ENCODE data around the gene LPCAT1. TPM values are rescaled to one million over a fixed set of nuclear protein-coding genes. Genes with fewer than 3 reads are reported as not detected.

LPCAT1 gene
- total and polyA plus RNA-seq, 10 of the 15 experiments (the other 5 are each of a cell fraction or from before 2014, with no cell fraction given), result 2.3 to 109 (median 72.7) TPM

DNA sequence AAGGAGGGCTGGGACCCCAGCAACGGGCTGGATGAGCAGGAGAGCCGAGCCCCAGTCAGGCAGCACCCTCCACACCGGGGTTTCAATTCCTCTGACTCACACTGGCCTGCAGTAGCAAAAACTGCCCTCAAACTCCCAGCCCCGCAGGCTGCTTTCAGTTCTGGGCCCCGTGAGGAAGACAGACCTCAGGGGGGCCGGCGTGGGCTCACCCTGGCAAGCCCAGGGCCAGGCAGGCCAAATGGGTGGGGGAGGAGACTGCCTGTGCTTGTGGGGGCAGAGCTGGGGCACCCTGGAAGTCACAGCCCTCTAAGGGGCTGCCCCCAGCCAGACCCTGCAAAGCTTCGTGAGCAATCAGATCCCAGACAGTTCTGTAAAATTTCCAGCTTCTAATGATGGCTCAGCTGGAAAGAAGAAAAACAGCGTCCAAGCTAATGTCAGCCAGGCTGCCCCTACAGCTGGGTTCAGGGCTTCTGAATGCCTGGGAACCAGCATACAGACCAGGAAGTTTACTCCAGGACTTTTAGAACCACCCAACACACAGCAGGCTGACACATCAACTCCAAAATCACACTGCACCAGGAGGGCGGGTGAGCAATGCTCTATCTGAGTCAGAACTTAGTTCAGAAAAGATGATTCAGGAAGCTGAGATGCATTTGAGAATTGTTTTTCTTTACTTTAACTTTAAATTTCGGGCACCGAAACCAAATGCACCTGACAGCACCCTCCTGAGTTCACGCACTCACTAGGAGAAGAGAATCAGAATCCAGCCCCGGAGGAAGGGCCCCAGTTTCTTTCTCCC, 34.7 kb downstream of the LPCAT1 start:
- H3K4me1 ChIP-seq (ENCODE audit: control insufficient read depth, insufficient read depth, low read length), result peaks cover 83% of the 10 kb centered on the region
- no peaks in the 10 kb centered on the region for H4K20me1 ChIP-seq (ENCODE audit: control insufficient read depth, insufficient read depth)
- POLR2A ChIA-PET, result interaction anchor here (0.7 to 10.2 kb wide), 6 partner anchors 9 to 34 kb away, joined by 3 to 108 read pairs (median 14); partner anchors contain the start of gene LPCAT1
- RAD21 ChIA-PET (ENCODE audit: unreplicated experiment), result interaction anchor here (0.7 to 4.3 kb wide), 6 partner anchors 9 to 156 kb away, joined by 3 to 36 read pairs (median 9); no protein-coding TSS in a partner anchor
- intact Hi-C loops (cut with micrococcal nuclease; ENCODE audit: unreplicated experiment), result loop anchor here (1.0 to 5.0 kb wide), 4 partner anchors 9 to 103 kb away; partner anchors contain the start of gene LPCAT1
- peaks cover 21 to 36% of the 10 kb centered on the region in 2 experiments for H3K36me3 ChIP-seq (ENCODE audit: control insufficient read depth in 2 of 2, insufficient read depth in 2 of 2, low read length in 1 of 2)
- peak; percentile 72 for FAIRE-seq
- H3K4me3 ChIP-seq, result peak overlapping the region; percentile 75
- peak overlapping the region; percentile 90 for H3K9ac ChIP-seq (ENCODE audit: control insufficient read depth, insufficient read depth, low read length)
- H3K27ac ChIP-seq (ENCODE audit: control insufficient read depth, insufficient read depth), result peak overlapping the region; percentile 98
- H2AFZ ChIP-seq (ENCODE audit: control insufficient read depth, low read depth, low read length), result no peak overlapping the region
- H3K9me3 ChIP-seq (replicated peaks; ENCODE audit: control insufficient read depth, insufficient read depth, low read length), result no peaks in the 10 kb centered on the region
- peak; percentile 57 for ATAC-seq
- peak overlapping the region; percentile 95 for H3K4me2 ChIP-seq (ENCODE audit: control insufficient read depth, insufficient read depth)
- CTCF ChIA-PET, result interaction anchor here (0.7 to 4.5 kb wide), 7 partner anchors 8 to 35 kb away, joined by 3 to 43 read pairs (median 11); partner anchors contain the start of gene LPCAT1
- DNase-seq (ENCODE audit: low read depth, low spot score), result peak; percentile 77
- in situ Hi-C loops (cut with MboI), result loop anchor here (5.0 kb wide), 1 partner anchor 308 kb away; the partner anchor contains the start of gene MRPL36
- no peaks in the 10 kb centered on the region for H3K27me3 ChIP-seq (replicated peaks in 1 of 2; ENCODE audit: control insufficient read depth in 2 of 2, insufficient read depth in 2 of 2, low read length in 1 of 2)
- H3K79me2 ChIP-seq (ENCODE audit: control insufficient read depth, insufficient read depth, low read length), result peaks cover 88% of the 10 kb centered on the region
- SMC1A ChIA-PET (ENCODE audit: uncharacterized antibody, unreplicated experiment), result interaction anchor here (1.0 to 9.4 kb wide), 4 partner anchors 8 to 47 kb away, joined by 4 to 93 read pairs (median 38); no protein-coding TSS in a partner anchor
- under 1% methylated on average over 14 of the region's 14 CpGs for WGBS (ENCODE audit: insufficient coverage, insufficient replicate concordance, low lambda C conversion rate, missing lambda C conversion rate)
- no TSS peak for BruUV-seq (replicated peaks)
- peak; percentile 66; the same call in 1 of the 2 replicates for TF ChIP-seq ZBED1 (IDR thresholded peaks at IDR 0.05; ENCODE audit: borderline replicate concordance)
- peak; percentile 71 for TF ChIP-seq IKZF1 (conservative IDR thresholded peaks at IDR 0.05)
- TF ChIP-seq, protein P1, sequence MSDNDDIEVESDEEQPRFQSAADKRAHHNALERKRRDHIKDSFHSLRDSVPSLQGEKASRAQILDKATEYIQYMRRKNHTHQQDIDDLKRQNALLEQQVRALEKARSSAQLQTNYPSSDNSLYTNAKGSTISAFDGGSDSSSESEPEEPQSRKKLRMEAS (IDR thresholded peaks at IDR 0.05; ENCODE audit: low read depth, low read length), result no peak
- no peak for TF ChIP-seq ZNF217 (IDR thresholded peaks at IDR 0.05)
- no peak for TF ChIP-seq MTA2 (IDR thresholded peaks at IDR 0.05; ENCODE audit: low read depth)
- no peak; the same call in none of the 3 replicates for TF ChIP-seq POU2F2 (IDR thresholded peaks at IDR 0.05; ENCODE audit: borderline replicate concordance, low read depth, low read length)
- TF ChIP-seq RUNX3 (IDR thresholded peaks at IDR 0.05; ENCODE audit: low read length), result no peak
- no peak for TF ChIP-seq ESRRA (IDR thresholded peaks at IDR 0.05; ENCODE audit: low read length)
- no peak for TF ChIP-seq NFXL1 (IDR thresholded peaks at IDR 0.05; ENCODE audit: borderline replicate concordance)
- no peak for TF ChIP-seq E4F1 (IDR thresholded peaks at IDR 0.05; ENCODE audit: borderline replicate concordance, partially characterized antibody)
- TF ChIP-seq NFYA (IDR thresholded peaks at IDR 0.05; ENCODE audit: borderline replicate concordance, low read depth, low read length), result no peak
- peak; percentile 86 for TF ChIP-seq GATAD2B (conservative IDR thresholded peaks at IDR 0.05; ENCODE audit: low read depth)
- peak; percentile 51; the same call in 1 of the 2 replicates for TF ChIP-seq JUND (IDR thresholded peaks at IDR 0.05; ENCODE audit: low read depth, low read length)
- TF ChIP-seq, protein P2, sequence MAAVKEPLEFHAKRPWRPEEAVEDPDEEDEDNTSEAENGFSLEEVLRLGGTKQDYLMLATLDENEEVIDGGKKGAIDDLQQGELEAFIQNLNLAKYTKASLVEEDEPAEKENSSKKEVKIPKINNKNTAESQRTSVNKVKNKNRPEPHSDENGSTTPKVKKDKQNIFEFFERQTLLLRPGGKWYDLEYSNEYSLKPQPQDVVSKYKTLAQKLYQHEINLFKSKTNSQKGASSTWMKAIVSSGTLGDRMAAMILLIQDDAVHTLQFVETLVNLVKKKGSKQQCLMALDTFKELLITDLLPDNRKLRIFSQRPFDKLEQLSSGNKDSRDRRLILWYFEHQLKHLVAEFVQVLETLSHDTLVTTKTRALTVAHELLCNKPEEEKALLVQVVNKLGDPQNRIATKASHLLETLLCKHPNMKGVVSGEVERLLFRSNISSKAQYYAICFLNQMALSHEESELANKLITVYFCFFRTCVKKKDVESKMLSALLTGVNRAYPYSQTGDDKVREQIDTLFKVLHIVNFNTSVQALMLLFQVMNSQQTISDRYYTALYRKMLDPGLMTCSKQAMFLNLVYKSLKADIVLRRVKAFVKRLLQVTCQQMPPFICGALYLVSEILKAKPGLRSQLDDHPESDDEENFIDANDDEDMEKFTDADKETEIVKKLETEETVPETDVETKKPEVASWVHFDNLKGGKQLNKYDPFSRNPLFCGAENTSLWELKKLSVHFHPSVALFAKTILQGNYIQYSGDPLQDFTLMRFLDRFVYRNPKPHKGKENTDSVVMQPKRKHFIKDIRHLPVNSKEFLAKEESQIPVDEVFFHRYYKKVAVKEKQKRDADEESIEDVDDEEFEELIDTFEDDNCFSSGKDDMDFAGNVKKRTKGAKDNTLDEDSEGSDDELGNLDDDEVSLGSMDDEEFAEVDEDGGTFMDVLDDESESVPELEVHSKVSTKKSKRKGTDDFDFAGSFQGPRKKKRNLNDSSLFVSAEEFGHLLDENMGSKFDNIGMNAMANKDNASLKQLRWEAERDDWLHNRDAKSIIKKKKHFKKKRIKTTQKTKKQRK (IDR thresholded peaks at IDR 0.05; ENCODE audit: low read depth, low read length), result no peak
- no peak for TF ChIP-seq HSF1 (IDR thresholded peaks at IDR 0.05; ENCODE audit: low read depth, low read length)
